Lung (tissue), 12 donors: ENCODE data around the gene KHNYN. TPM values are rescaled to one million over a fixed set of nuclear protein-coding genes. Genes with fewer than 3 reads are reported as not detected.

Source experiments
- ATAC-seq: fragments of 200-7000 bp; cut with Tn5 transposase; one replicate; pipeline ENCODE4 v1.9.1; 2020; ENCODE audit warnings: moderate number of reproducible peaks; ENCODE audit not compliant: insufficient read depth, low FRiP score
- DNase-seq, 3 donors: peaks; one replicate each; pipeline ENCODE4 v3.0.0-alpha.2; 2013 to 2017
- H3K27ac ChIP-seq, 2 donors: one replicate each; pipeline ENCODE4 v1.5.1; 2013; ENCODE audit warnings: mild to moderate bottlenecking in 2 of 2, moderate library complexity in 2 of 2, control low read depth in 1 of 2, inconsistent platforms in 1 of 2, low read depth in 1 of 2, low read length in 1 of 2
- H3K27me3 ChIP-seq, 3 donors: one replicate each; pipeline ENCODE4 v1.5.1; 2013; ENCODE audit warnings: low read length in 2 of 3; ENCODE audit not compliant: control insufficient read depth in 3 of 3, insufficient read depth in 3 of 3
- H3K36me3 ChIP-seq, 4 donors: one replicate each; pipeline ENCODE4 v1.5.1; 2013; ENCODE audit warnings: low read length in 4 of 4, mild to moderate bottlenecking in 1 of 4, moderate library complexity in 1 of 4; ENCODE audit not compliant: control insufficient read depth in 4 of 4, insufficient read depth in 4 of 4
- H3K4me1 ChIP-seq, 5 donors: one replicate each; pipeline ENCODE4 v1.5.1; 2013; ENCODE audit warnings: low read length in 5 of 5, mild to moderate bottlenecking in 2 of 5, moderate library complexity in 1 of 5; ENCODE audit not compliant: control insufficient read depth in 5 of 5, insufficient read depth in 5 of 5
- H3K4me3 ChIP-seq: one replicate; pipeline ENCODE4 v1.5.1; 2013; ENCODE audit warnings: mild to moderate bottlenecking, control low read depth, moderate library complexity
- H3K9ac ChIP-seq, 2 donors: one replicate each; pipeline ENCODE4 v1.5.1; 2013; ENCODE audit warnings: low read length in 2 of 2, control low read depth in 1 of 2; ENCODE audit not compliant: insufficient read depth in 1 of 2
- H3K9me3 ChIP-seq, 4 donors: one replicate each; pipeline ENCODE4 v1.5.1; 2013; ENCODE audit warnings: low read length in 3 of 4, mild to moderate bottlenecking in 1 of 4, moderate library complexity in 1 of 4; ENCODE audit not compliant: control insufficient read depth in 4 of 4, insufficient read depth in 3 of 4
- WGBS, 2 donors: extraction: QIAGEN DNeasy Blood & Tissue Kit; methylation state at CpG; one replicate each; pipeline ENCODE4 v1.1.7; 2013; 5-methylcytosine and 5-hydroxymethylcytosine counted together
- polyA plus RNA-seq, 2 donors: library from polyadenylated mRNA; stranded (reverse); fragments of 200-250 nt; gene quantifications; one replicate each; pipeline ENCODE4 v1.2.1, GENCODE V29; 2013
- total RNA-seq, 2 donors: library from RNA; depleted of rRNA in 1 of 2; stranded (reverse); fragments of >200 nt in 1 of 2; gene quantifications; one replicate each; pipeline ENCODE4 v1.2.1, GENCODE V29; 2014 to 2021
- TF ChIP-seq, protein P1 (sequence below): IDR thresholded peaks from 2 replicates; pipeline ENCODE4 v1.5.1; 2012; ENCODE audit warnings: mild to moderate bottlenecking; ENCODE audit errors: control extremely low read depth, extremely low read depth
- donor health status: control.
- donor health status: control.
- donor health status: Bipolar disorder and iron deficiency.
- donor health status: healthy.
- donor health status: DM: yes; HTN: yes; CAD: no.

KHNYN gene
- total and polyA plus RNA-seq, 4 donors: 27.0 to 60.2 (median 41.1) TPM

DNA sequence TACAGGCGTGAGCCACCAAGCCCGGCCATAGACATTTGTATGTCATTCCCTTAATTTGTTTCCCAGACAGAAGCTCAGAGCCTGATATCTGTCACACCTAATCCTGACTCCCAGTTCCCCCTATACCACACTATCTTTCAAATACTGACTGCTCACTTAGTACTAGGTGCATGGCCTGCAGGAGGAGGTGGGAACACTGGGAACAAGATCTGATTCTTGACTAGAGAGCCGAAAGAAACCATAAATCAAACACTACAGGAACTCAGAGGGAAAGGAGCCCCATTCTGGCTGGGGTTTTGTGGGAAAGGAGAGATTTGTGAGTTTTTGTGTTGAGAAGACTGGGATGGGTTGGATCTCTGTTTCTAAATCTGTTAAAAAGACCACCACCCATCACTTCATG lies 4.9 kb downstream of the KHNYN start:
- DNase-seq: no peak
- Histone ChIP-seq H3K27ac (no peak overlapping the region), H3K9me3 (no peaks in the 10 kb centered on the region), H3K4me3 (no peak overlapping the region), H3K36me3 (peaks cover under 1 to 53% (median 46%) of the 10 kb centered on the region in 4 donors), H3K4me1 (peaks cover 0 to 17% (median 10%) of the 10 kb centered on the region in 5 donors), H3K27me3 (no peaks in the 10 kb centered on the region), H3K9ac (no peak overlapping the region)
- no peak for ATAC-seq
- TF ChIP-seq, protein P1, sequence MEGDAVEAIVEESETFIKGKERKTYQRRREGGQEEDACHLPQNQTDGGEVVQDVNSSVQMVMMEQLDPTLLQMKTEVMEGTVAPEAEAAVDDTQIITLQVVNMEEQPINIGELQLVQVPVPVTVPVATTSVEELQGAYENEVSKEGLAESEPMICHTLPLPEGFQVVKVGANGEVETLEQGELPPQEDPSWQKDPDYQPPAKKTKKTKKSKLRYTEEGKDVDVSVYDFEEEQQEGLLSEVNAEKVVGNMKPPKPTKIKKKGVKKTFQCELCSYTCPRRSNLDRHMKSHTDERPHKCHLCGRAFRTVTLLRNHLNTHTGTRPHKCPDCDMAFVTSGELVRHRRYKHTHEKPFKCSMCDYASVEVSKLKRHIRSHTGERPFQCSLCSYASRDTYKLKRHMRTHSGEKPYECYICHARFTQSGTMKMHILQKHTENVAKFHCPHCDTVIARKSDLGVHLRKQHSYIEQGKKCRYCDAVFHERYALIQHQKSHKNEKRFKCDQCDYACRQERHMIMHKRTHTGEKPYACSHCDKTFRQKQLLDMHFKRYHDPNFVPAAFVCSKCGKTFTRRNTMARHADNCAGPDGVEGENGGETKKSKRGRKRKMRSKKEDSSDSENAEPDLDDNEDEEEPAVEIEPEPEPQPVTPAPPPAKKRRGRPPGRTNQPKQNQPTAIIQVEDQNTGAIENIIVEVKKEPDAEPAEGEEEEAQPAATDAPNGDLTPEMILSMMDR: no peak
- 82 to 84% methylated on average over 3 of the region's 3 CpGs for WGBS, 2 donors

DNA sequence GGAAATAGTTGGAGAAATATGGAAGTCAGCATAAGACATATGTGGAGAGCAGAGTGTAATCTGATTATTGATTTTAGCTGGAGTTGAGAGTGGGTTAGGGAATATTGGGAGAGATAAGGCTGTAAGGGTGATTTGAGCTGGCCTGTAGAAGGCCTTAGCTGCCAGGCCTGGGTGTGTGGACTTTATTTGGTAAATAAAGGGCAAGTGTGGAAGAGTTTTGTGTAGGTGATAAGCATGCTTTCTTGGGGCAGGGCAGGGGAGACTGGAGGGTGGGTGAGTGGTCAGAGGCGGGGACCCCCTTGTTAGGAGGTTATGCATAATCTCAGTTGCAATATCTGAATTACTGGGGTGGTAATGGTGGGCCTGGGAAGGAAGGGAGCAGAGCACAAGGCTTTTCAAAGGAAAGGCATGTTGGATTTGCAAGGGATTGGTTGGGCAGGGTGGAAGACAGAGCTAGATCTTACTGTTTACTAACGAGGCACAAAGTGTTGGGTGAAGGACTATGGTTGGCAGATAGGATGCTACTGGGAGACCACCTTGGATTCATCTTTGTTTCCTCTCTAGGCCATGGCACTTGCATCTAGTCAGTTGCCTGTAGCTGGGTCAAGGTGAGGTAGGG lies 5.5 kb downstream of the KHNYN start:
- no peak overlapping the region for H3K4me3 ChIP-seq
- H3K27ac ChIP-seq: no peak overlapping the region
- WGBS, 2 donors: 80 to 83% methylated on average over 2 of the region's 2 CpGs
- H3K27me3 ChIP-seq: no peaks in the 10 kb centered on the region
- H3K9me3 ChIP-seq: no peaks in the 10 kb centered on the region
- DNase-seq: no peak
- TF ChIP-seq, protein P1: no peak
- no peak overlapping the region for H3K9ac ChIP-seq
- ATAC-seq: no peak
- H3K4me1 ChIP-seq: peaks cover 0 to 17% (median 10%) of the 10 kb centered on the region in 5 donors
- H3K36me3 ChIP-seq: peaks cover 6 to 59% (median 49%) of the 10 kb centered on the region in 4 donors

DNA sequence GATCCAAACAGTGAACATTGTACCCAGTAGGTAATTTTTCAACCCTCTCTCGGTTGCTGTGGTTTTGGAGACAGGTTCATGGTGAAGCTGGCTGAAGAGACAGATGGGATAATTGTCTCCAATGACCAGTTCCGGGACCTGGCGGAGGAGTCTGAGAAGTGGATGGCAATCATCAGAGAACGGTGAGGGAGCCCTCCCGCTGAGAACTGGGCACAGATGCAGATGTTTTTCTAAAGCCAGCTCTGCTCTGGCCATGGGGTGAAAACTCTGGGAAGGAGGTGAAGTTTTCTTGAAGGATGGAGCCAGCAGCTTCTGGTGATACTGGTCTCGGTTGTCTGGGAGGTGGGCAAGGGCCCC lies 6.2 kb downstream of the KHNYN start:
- no peak for ATAC-seq
- 66 to 68% methylated on average over 6 of the region's 6 CpGs for WGBS, 2 donors
- H3K4me1 ChIP-seq: peaks cover 0 to 14% (median 9%) of the 10 kb centered on the region in 5 donors
- peak overlapping the region; percentile 68 to 75 for H3K27ac ChIP-seq
- peaks cover 6 to 60% (median 52%) of the 10 kb centered on the region in 4 donors for H3K36me3 ChIP-seq
- no peak overlapping the region for H3K9ac ChIP-seq
- no peak overlapping the region for H3K4me3 ChIP-seq
- no peaks in the 10 kb centered on the region for H3K27me3 ChIP-seq
- TF ChIP-seq, protein P1: no peak
- H3K9me3 ChIP-seq: no peaks in the 10 kb centered on the region
- DNase-seq: no peak
